Right lobe of liver (tissue), 6 donors: ENCODE data around the gene OSCAR. TPM values are rescaled to one million over a fixed set of nuclear protein-coding genes. Genes with fewer than 3 reads are reported as not detected.
"Not testable (repeated sequence)": the region's sequence is repeated elsewhere in the genome, so short reads cannot be mapped to it uniquely, and the experiment has no call there.

ENCODE experiments used
- ATAC-seq, 4 donors: fragments of 200-7000 bp; cut with Tn5 transposase; one replicate each; pipeline ENCODE4 v1.9.1; 2020; ENCODE audit warnings: mild to moderate bottlenecking in 4 of 4, moderate library complexity in 4 of 4
- DNase-seq, 3 donors: peaks; one replicate each; pipeline ENCODE4 v3.0.0-alpha.2; 2020
- H3K27ac ChIP-seq, 3 donors: fragments of 200-600 bp; one replicate each; pipeline ENCODE4 v1.8.0; 2022
- H3K27me3 ChIP-seq, 2 donors: fragments of 200-600 bp; one replicate each; pipeline ENCODE4 v1.8.0; 2022
- H3K36me3 ChIP-seq, 4 donors: fragments of 200-600 bp; sonication (generic) in 1 of 4; one replicate each; pipeline versions ENCODE4 v1.5.1 to v1.8.0; 2017 to 2022; ENCODE audit warnings: control low read depth in 1 of 4
- H3K4me1 ChIP-seq, 4 donors: fragments of 200-600 bp; sonication (generic) in 1 of 4; one replicate each; pipeline versions ENCODE4 v1.5.1 to v1.8.0; 2017 to 2022; ENCODE audit warnings: control low read depth in 1 of 4
- H3K4me3 ChIP-seq, 3 donors: fragments of 200-600 bp; one replicate each; pipeline ENCODE4 v1.8.0; 2022
- H3K9me3 ChIP-seq, 4 donors: fragments of 200-600 bp; sonication (generic) in 1 of 4; one replicate each; pipeline versions ENCODE4 v1.5.1 to v1.8.0; 2017 to 2022; ENCODE audit warnings: control low read depth in 1 of 4
- CTCF ChIP-seq, 4 donors: fragments of 200-600 bp in 3 of 4; fragments of 450-650 bp in 1 of 4; IDR thresholded peaks; one replicate each; pipeline versions ENCODE4 v1.5.1 to v1.8.0; 2016 to 2022; ENCODE audit warnings: antibody characterized with exemption in 4 of 4, mild to moderate bottlenecking in 2 of 4
- POLR2A ChIP-seq: fragments of 450-650 bp; IDR thresholded peaks from one replicate; pipeline ENCODE4 v1.6.1; 2017; ENCODE audit warnings: antibody characterized with exemption, mild to moderate bottlenecking
- WGBS: methylation state at CpG from one replicate; pipeline ENCODE4 v1.1.6; 2018; ENCODE audit warnings: low coverage, low lambda C conversion rate; ENCODE audit not compliant: insufficient coverage; ENCODE audit errors: missing lambda C conversion rate; 5-methylcytosine and 5-hydroxymethylcytosine counted together
- intact Hi-C, 2 donors: fragments of 100-400 bp; cut with DNase I; formaldehyde crosslinking; loops; one replicate each; pipeline versions ENCODE4 v1.11.2 to v1.14.1; 2022
- total RNA-seq, 6 experiments: library from RNA; depleted of rRNA in 2 of 6; stranded (reverse); fragments of >200 nt in 2 of 6; fragmentation: NEBNext Ultra II Directional in 3 of 6; extraction: Animal tissue kit (Norgen Biotek cat#: 25700) in 3 of 6; gene quantifications; one replicate each; pipeline versions ENCODE4 v1.1.0 to v1.2.4, GENCODE V29; 2016 to 2023
- donor health status: DM: no; HTN: yes; CAD: no.
- donor health status: DM: no; HTN: no; CAD: no.
- donor health status: DM: no; HTN: no; CAD: no.
- donor health status: DM: no; HTN: yes; CAD: no.
- donor health status: DM: no; HTN: yes; CAD: no.

The OSCAR gene
- total RNA-seq, 6 experiments from 2014 or later, result 0.53 to 2.6 (median 1.0) TPM

GRCh38 chr19:54104998-54105715 is 4.6 kb upstream of the OSCAR start:
- no peak overlapping the region for H3K27ac ChIP-seq
- 45% methylated on average over 10 of the region's 11 CpGs for WGBS
- DNase-seq (no peak), ATAC-seq (no peak)
- peaks cover 0 to 36% (median 12%) of the 10 kb centered on the region in 4 donors for H3K36me3 ChIP-seq
- H3K4me1 ChIP-seq, result peaks cover 0 to 6% (median 0%) of the 10 kb centered on the region in 4 donors
- intact Hi-C loops, result no loop called here
- no peaks in the 10 kb centered on the region for H3K9me3 ChIP-seq
- no peak for TF ChIP-seq CTCF (IDR thresholded peaks at IDR 0.05)
- TF ChIP-seq POLR2A, result no peak
- H3K4me3 ChIP-seq, result no peak overlapping the region
- H3K27me3 ChIP-seq, result no peaks in the 10 kb centered on the region

GRCh38 chr19:54102421-54103169 is 2.0 kb upstream of the OSCAR start, which contains the start of gene NDUFA3:
Gene NDUFA3, plus strand, starts transcription at chr19:54102855. Its CDS starts 24 bp downstream, at chr19:54102879.
- peak within 1 kb of the TSS in 2 of 3 donors; percentile 11 to 18 for H3K27ac ChIP-seq
- DNase-seq (peak; percentile 98 to 99 (median 98)), ATAC-seq (peak; percentile 98 to 100 (median 99))
- intact Hi-C loops, result no loop called here
- no peaks in the 10 kb centered on the region for H3K27me3 ChIP-seq
- TF ChIP-seq CTCF (IDR thresholded peaks at IDR 0.05) (no peak), POLR2A (peak; percentile 54)
- H3K9me3 ChIP-seq, result no peaks in the 10 kb centered on the region
- peak within 1 kb of the TSS; percentile 84 to 94 (median 87) for H3K4me3 ChIP-seq
- peaks cover 0 to 13% (median 0%) of the 10 kb centered on the region in 4 donors for H3K36me3 ChIP-seq
- H3K4me1 ChIP-seq, result peaks cover 0 to 6% (median 0%) of the 10 kb centered on the region in 4 donors
- WGBS, result under 1% methylated on average over 43 of the region's 54 CpGs

GRCh38 chr19:54099903-54100255 is 724 bp downstream of the OSCAR start:
- H3K4me3 ChIP-seq, intact Hi-C loops, H3K27ac ChIP-seq, H3K4me1 ChIP-seq, H3K36me3 ChIP-seq, ATAC-seq, DNase-seq, H3K9me3 ChIP-seq, H3K27me3 ChIP-seq: not testable (repeated sequence)
- 73% methylated on average over 6 of the region's 9 CpGs for WGBS

- DNase-seq (no peak), ATAC-seq (no peak)
- H3K4me3 ChIP-seq, result no peak overlapping the region
- no peaks in the 10 kb centered on the region for H3K36me3 ChIP-seq
- no peak overlapping the region for H3K27ac ChIP-seq
- 76% methylated on average over 7 of the region's 12 CpGs for WGBS
- TF ChIP-seq POLR2A (no peak), CTCF (IDR thresholded peaks at IDR 0.05) (no peak)
- no peaks in the 10 kb centered on the region for H3K9me3 ChIP-seq
- H3K27me3 ChIP-seq, result no peaks in the 10 kb centered on the region
- H3K4me1 ChIP-seq, result peaks cover 0 to 6% (median 0%) of the 10 kb centered on the region in 4 donors
- intact Hi-C loops, result no loop called here
Observed at GRCh38 chr19:54099190-54099902, 1.3 kb downstream of the OSCAR start.
